Measurements from ENCODE around the gene PRCC.
A peak's percentile ranks its signal among the peaks of the same experiment; 100 is the strongest.
"Not testable (repeated sequence)": the region's sequence is repeated elsewhere in the genome, so short reads cannot be mapped to it uniquely, and the experiment has no call there.

PRCC gene

DNA sequence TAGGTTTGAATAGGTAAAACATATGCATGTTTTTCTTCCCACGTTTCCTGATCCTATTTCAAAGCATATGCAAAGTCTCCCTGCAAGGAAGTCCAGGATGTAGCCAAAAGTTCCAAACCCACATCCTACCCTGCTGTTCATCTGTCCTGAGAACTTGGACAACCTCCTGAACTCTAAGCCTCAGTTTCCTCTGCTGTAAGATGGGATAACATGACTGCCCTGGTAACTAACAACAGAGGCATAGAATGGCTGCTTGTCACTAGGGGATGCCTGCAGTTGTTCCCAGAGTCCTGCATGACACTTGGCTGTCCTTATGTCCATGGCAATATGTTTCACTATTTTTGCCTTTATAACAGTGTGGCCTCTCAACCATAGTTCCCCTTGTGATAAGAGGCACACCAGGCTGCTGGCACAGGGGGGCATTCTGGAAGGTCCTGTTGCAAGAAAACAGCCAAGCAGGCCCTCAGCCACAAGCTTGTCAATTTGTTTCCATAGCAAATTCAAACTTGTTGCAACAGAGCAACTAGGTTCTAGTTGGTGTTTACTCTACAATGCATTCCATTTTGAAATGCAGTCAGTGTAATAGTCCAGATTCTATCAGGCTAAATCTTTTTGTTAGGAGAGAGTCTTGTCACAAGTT lies 14.4 kb upstream of the PRCC start:
- TF ChIP-seq, protein P1, sequence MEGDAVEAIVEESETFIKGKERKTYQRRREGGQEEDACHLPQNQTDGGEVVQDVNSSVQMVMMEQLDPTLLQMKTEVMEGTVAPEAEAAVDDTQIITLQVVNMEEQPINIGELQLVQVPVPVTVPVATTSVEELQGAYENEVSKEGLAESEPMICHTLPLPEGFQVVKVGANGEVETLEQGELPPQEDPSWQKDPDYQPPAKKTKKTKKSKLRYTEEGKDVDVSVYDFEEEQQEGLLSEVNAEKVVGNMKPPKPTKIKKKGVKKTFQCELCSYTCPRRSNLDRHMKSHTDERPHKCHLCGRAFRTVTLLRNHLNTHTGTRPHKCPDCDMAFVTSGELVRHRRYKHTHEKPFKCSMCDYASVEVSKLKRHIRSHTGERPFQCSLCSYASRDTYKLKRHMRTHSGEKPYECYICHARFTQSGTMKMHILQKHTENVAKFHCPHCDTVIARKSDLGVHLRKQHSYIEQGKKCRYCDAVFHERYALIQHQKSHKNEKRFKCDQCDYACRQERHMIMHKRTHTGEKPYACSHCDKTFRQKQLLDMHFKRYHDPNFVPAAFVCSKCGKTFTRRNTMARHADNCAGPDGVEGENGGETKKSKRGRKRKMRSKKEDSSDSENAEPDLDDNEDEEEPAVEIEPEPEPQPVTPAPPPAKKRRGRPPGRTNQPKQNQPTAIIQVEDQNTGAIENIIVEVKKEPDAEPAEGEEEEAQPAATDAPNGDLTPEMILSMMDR (IDR thresholded peaks at IDR 0.05; ENCODE audit: low read depth, low read length, missing control alignments), result no peak
- DNase-seq (ENCODE audit: low read depth), result no peak
- in situ Hi-C loops (cut with HindIII; ENCODE audit: low sequenced_read_pairs), result no loop called here
- peak overlapping the region; percentile 94 for H3K4me3 ChIP-seq (ENCODE audit: low read depth, low read length)

DNA sequence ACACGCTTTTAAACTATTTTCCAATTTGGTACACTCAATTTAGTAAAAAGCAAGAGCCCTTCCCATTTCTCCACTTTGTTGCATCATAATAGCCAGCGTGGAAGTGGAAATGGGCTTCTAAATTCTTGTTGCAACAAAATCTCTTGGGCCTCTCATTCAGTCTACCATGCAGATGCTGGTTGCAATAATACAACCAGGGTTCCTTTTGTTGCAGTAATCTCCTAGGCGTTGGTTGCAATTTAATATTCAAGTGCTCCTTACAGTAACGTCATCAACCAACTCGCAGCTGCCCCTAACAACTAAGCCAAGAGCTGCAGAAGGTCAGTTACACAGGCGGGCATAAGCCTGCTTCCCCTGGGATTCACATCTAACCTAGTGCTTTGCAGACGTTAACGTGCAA lies 13.1 kb upstream of the PRCC start:
- in situ Hi-C loops (cut with HindIII; ENCODE audit: low sequenced_read_pairs), result no loop called here
- DNase-seq (ENCODE audit: low read depth), result no peak
- no peak overlapping the region for H3K4me3 ChIP-seq (ENCODE audit: low read depth, low read length)
- TF ChIP-seq, protein P1 (IDR thresholded peaks at IDR 0.05; ENCODE audit: low read depth, low read length, missing control alignments), result no peak

DNA sequence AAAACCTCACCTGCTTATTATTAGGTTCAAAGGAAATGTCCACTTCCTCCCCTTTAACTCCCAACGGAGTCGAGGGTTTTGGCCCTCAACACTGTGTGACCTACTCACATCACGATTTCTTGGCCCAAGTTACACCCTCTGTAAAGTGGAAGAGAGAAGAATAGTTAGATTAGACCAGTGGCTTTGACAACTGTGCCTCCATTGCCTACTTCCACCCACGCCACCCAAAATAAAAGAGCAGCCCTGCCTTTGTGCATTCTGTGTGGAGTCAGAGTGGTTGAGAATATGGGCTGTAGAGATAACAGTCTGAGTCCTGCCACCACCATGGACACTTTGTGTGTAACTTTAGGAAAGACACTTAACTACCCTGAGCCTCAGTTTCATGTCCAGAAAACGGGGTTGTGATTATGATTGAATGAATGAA lies 11.8 kb upstream of the PRCC start:
- in situ Hi-C loops (cut with HindIII; ENCODE audit: low sequenced_read_pairs), result no loop called here

GRCh38 chr1:156756355-156756754 lies 11.0 kb upstream of the PRCC start:
- H3K4me3 ChIP-seq (ENCODE audit: low read depth, low read length), result no peak overlapping the region
- in situ Hi-C loops (cut with HindIII; ENCODE audit: low sequenced_read_pairs), result no loop called here
- no peak for DNase-seq (ENCODE audit: low read depth)
- TF ChIP-seq, protein P1 (IDR thresholded peaks at IDR 0.05; ENCODE audit: low read depth, low read length, missing control alignments), result no peak

More for the DNA sequence above, 11.8 kb upstream of the PRCC start:
- no peak for DNase-seq (ENCODE audit: low read depth)
- TF ChIP-seq, protein P1 (IDR thresholded peaks at IDR 0.05; ENCODE audit: low read depth, low read length, missing control alignments), result no peak
- H3K4me3 ChIP-seq (ENCODE audit: low read depth, low read length), result no peak overlapping the region

GRCh38 chr1:156757572-156758253 lies 9.6 kb upstream of the PRCC start:
- in situ Hi-C loops (cut with HindIII; ENCODE audit: low sequenced_read_pairs); DNase-seq (ENCODE audit: low read depth); H3K4me3 ChIP-seq (ENCODE audit: low read depth, low read length): not testable (repeated sequence)

- in situ Hi-C loops (cut with HindIII; ENCODE audit: low sequenced_read_pairs), result no loop called here
- H3K4me3 ChIP-seq (ENCODE audit: low read depth, low read length), result no peak overlapping the region
Observed at GRCh38 chr1:156760092-156760795, 7.1 kb upstream of the PRCC start.

More at GRCh38 chr1:156760092-156760795, 7.1 kb upstream of the PRCC start:
- TF ChIP-seq, protein P1 (IDR thresholded peaks at IDR 0.05; ENCODE audit: low read depth, low read length, missing control alignments), result no peak
- no peak for DNase-seq (ENCODE audit: low read depth)
